Suprapubic skin (tissue), 3 donors: ENCODE measurements around the gene TMEM89.

Experiments used
- CTCF ChIP-seq, 2 donors: fragments of 200-600 bp in 1 of 2; fragments of 450-650 bp in 1 of 2; sonication (generic) in 1 of 2; IDR thresholded peaks; one replicate each; pipeline ENCODE4 v1.5.1; 2016 to 2019; ENCODE audit warnings: antibody characterized with exemption in 2 of 2, mild to moderate bottlenecking in 1 of 2, moderate library complexity in 1 of 2
- EP300 ChIP-seq: sonication (generic); formaldehyde crosslinking; IDR thresholded peaks from one replicate; pipeline ENCODE4 v1.6.1; 2017; ENCODE audit warnings: antibody characterized with exemption
- POLR2A ChIP-seq, 2 donors: fragments of 450-650 bp; IDR thresholded peaks; one replicate each; pipeline ENCODE4 v1.6.1; 2017; ENCODE audit warnings: antibody characterized with exemption in 2 of 2, mild to moderate bottlenecking in 2 of 2, moderate library complexity in 2 of 2

- no peak for TF ChIP-seq CTCF (IDR thresholded peaks at IDR 0.05)
- TF ChIP-seq EP300, result no peak
- no peak for TF ChIP-seq POLR2A (IDR thresholded peaks at IDR 0.05)
These were observed 21.0 kb upstream of the TMEM89 start for GRCh38 chr3:48642605-48643004.
